ENCODE results near the gene FTCDNL1.
A peak's percentile ranks its signal among the peaks of the same experiment; 100 is the strongest.

Gene FTCDNL1

DNA sequence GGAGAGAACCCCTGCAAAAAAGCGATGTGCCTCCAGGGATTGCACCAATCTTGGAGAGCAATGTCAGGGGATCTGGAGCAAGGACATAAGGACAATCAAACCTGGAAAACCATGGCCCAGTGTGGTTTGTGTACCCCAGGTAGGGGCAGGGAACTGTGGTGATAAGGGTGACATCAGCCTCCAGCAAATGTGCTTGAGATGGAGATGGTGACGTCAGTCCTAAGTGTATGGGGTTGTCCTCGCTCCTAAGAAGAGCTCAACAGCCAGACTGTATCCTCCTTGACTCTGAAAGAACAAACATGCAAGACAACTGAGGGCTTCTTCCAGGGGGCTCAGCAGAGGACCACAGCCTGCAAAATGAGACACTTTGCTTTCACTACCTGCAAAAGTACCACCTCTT, 71.4 kb downstream of the FTCDNL1 start:
- DNase-seq = no peak

DNA sequence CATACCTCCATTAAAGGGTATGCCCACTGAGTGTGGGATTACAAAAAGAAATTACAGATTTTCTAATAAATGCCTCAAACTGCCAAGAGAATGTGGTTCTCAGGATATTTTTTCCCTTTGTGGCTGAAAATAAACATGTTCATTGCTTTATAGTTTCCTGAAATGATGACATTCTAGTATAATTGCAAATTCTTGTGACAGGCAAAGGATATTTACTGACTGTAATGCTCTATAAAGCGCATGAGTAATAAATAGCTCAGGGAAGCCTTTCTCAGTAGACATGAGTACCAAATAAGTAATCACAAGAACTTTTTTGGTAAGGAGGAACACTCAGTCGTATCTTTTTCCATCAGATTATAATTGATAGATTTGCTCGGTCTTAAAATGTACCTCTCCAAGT, 72.3 kb downstream of the FTCDNL1 start:
- DNase-seq = no peak

DNA sequence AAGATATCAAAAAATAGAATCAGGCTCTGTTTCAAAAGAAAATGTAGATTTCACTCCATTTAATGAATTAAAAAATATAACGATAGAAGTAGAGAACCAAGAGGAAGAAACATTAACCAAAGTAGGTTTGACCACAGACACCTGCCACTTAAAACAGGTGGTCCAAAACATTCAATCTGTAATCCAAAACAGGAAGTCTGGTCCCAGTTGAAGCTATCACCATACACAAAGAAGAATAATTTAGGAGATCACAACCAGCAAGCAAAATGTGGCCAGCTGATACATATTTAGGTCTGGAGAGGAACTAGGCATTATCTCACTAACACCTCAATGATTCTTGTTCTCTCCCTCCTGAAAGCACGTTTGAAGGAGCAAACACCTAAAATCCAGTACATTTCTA, 73.1 kb downstream of the FTCDNL1 start:
- no peak for DNase-seq

DNA sequence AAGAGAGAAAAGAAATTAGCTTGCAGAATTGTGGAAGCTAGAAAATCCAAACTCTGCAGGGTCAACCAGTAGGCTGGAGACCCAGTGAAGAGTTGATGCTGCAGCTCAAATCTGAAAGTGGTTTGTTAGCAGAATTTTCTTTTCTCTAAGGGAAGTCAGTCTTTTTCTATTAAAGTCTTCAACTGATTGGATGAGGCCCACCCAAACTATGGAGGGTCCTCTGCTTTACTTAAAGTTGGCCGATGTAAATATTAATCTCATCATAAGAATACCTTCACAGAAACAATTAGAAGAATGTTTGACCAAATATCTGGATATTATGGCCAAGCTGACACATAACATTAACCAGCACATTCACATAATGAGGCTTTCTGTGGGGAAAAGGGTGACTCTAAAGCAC, 73.7 kb downstream of the FTCDNL1 start:
- no peak for DNase-seq

DNA sequence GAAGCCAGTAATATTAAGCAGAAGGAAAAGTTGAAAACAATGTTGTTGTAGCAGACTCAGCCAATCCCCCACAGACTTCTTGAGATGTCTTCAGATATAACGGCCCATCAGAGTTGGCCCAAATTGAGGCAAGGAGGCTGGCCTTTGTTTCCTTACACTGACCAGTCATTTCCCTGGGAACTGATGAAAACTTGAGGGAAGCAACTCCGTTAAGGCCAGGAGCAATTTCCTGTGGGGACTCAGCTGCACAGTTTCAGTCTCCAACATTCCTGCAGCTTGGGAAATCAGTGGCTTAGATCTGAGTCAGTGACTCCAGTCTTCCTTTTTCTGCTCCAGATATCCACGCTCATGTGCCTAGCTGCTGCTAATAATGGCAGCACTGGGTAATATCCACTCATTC, 75.7 kb downstream of the FTCDNL1 start:
- DNase-seq = no peak

DNA sequence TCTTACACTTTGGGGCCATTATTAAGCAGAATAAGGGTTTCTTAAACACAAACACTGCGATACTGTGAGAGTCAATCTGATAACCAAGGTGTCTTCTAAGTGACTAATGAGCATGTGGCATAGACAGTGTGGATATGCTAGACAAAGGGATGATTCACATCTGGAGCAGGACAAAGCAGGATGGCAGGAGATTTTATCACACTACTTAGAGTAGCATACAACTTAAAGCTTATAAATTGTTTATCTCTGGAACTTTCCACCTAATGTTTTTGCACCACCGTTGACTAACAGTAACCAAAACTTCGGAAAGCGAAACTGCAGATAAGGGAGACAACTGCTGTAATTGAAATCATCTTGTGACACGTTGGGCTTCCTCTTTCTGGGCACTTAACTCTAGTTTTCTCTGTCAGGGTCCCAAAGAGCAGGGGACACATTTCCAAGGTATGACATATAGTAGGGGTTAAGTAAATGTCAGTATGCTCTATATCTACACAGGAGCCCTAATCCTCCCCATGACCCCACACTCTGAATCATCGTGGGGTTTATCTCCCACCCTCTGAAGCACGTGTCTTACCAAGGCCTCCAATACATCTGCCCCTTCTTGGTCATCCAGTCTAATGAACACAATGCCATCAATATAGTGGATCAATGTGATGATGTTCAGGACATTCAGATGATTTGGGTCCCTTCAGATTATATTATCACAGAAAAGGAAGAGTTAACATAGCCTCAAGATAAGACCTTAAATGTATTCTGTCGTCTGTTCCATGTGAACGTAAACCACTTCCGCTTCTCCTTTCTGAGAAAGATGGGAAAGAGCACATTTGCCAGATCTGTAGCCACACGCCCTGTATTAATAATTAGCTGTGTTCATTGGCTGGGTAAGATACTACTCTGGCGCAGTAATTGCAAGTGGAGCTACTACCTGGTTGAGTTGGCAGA, 78.7 kb downstream of the FTCDNL1 start:
- no peak for DNase-seq

DNA sequence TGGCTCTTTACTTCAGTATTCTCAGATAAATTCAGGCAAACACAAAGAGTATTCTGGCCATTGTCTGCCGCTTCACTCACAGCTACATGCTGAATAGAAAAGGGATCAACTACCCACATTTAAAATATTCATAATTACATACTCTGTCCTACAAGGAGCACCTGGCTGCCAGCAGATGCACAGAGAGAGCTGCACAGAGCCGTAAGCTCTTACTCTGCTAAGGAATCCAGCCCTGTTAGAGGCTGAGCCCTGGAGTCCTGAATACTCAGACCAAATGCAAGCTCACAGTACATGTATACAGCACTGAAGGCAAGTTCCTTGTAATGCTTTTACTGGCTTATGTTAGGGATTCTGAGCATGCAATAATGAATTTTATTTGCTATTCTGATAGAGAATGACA, 80.3 kb downstream of the FTCDNL1 start:
- no peak for DNase-seq

DNA sequence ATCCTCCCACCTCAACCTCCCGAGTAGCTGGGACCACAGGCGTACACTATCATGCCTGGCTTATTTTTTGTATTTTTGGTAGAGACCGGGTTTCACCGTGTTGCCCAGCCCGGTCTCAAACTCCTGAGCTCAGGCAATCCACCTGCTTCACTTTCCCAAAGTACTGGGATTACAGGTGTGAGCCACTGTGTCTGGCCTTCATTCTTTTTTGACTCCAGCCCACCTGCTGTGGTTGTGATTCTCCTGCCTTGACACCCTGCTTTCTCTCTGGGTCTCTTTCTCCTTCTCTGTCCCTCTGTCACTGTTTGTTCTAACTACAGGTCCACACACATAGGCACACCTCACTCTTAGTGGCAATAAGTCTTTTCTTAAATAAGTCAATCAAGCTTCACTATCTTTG, 85.3 kb downstream of the FTCDNL1 start:
- DNase-seq = no peak

DNA sequence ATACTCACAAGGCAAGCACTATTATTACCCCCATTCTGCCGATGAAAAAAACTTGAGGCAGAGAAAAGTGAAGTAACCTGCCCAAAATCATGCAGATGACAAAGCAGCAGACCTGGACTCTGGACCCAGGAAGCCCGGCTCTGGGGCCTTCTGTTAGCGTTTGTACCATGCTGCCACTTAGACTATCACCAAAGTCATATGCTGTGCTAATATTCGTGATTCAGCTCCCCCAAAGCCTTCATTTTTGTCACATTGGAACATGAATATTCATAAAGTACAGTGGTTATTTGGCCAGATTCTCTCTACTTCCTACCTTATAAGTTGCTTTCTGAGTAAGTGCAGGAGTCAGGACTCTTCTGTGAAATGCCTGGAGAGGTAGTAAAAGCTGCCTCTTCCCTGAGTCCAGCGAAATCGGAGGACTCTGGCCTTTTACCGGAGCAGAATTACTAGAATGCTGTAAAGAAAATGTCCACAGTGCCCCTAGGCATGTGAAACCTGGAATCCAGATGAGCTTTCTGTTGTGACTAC, 86.7 kb downstream of the FTCDNL1 start:
- DNase-seq = no peak

DNA sequence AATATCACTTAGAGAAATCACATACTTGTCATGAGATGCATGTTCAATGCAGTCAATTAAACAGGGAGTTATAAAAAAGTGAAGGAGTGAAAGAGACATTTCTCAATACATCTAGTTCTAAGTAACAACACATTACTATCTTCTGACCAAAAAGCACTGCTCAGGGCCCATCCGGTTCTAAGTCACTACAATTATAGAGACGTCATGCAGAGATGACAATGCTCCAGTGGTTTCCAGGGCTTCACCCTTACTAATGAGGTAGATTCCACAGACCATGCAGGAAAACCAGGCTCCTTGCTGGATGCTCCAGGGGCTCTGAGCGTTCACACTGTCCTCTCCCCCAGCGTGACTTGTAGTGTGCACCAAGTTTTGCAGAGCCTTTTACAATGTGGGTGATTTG, 88.0 kb downstream of the FTCDNL1 start:
- no peak for DNase-seq

DNA sequence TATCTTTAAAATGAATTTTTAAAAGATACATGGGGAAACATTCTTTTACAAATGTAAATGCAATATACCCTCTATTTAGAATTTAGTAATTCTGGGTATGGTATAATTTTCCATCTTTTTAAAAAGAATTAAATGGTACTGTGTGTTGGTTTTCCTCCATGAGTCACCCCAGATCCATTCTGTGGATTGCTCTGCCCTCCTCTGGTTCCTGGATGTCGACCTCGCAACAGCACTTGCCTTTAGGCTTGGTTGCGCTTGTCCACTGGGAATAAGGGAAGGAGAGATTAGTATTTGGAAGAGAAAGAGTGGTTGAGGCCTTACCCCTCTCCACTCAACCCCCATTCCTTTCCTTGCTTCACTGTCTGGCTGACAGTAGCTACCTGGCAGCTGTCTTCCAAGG, 90.4 kb downstream of the FTCDNL1 start:
- DNase-seq = no peak

DNA sequence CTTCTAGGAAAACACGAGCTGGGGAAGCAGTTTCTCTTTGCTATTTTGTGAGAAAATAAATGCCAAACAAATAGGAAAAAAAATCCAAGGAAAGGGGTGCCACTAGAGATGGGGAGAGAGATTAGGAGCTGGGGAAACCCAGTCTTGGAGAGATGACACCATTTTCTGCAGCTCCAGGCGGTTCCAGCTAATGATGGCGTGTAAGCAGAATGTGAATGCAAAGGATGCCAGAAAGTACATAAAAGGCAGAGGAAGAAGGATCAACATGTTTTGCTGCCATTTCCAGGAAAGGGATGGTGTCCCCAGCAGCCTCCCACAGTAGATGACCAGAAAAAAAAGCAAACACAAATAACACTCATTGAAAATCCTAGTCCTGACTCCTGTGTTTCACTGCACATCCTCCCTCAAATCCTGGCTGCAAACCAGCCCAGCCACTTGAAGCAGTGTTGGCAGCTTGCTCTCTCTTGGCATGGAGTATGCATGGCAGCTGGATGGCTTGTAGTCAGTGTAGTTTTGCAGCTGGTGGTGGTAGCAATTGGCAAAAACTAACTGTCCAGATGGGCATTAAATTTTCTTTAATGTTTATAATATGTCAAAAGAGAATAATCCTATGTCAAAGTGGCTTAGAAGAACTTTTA, 93.6 kb downstream of the FTCDNL1 start:
- DNase-seq = no peak

DNA sequence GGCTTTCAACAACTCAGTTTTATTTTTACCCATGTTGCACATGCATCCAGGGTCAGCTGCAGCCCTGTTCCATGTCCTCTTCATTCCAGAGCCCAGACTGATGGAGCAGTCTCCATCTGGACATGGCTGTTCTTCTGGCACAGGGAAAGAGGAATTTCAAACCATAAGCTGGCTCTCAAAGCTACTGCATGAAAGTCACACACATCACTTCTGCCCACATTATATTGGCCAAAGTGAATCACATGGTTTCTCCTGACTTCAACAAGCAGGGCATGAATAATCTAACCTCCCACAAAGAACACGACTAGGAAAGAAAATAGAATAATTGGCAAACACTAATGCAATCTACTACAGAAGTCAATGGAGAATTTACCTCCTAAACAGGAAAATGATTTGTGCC, 94.2 kb downstream of the FTCDNL1 start:
- no peak for DNase-seq

DNA sequence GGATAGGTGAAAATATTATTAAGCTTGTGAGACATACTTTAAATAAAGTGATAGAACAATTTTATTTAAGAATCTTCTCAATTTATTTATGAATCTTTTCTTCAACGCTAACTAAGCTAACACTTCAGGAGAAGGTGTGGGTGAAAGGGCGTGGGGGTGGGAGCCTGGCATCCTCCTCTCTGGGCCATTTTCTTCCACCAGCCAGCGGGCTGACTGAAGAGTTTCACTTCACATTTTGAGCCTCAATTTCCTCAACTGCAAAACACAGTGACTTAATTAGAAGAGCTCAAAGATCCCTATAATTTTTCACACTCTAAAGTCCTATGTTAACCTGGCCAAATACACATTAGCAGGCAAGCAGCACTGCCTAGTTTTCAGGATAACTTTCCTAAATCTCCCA, 94.8 kb downstream of the FTCDNL1 start:
- no peak for DNase-seq

DNA sequence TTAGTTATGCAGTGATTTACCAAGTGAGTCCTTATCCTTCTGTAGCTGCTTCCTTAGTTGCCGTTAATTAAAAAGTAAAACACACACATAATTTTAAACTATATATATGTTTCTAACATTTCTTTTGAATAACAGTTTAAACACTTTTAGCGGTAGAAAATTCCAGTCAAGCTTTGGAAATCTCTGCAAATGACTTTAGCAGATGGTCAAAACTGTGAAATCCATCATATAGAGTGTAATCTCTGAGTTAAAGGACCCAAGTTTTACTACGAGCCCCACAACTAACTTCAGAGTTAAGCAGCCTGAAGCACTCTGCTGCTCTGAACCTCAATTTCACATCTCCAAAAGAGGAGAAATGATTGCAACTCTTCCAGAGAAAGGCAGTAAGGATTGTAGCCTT, 96.2 kb downstream of the FTCDNL1 start:
- no peak for DNase-seq

DNA sequence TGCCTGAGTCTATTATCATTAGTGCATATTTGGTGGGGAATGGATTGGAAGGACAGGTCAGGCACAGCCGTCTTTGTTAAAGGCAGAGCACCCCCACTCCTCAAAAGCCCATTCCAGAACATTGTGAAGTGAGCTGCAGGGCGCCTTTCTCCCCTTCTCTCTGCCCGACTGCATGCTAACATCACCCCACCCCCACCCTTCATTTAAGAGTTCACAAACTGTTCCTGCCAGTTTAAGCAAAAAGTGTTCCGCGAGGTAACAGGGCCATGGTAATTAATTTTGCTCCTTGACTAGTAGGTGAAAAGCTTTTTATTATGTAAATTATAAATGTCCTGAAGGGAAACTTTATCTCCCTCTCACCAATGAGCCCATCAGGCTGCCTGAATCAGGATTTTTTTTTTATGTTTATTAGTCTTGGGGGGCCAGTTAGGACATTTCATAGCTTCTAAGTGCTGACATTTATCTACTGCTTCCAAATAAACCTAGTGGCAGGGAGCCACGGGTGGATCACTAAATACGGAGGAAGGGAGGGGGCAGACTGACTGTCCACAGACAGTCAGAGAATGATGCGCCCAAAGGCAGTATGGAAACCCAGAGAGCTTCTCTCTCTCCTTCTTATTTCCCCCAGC, 99.4 kb downstream of the FTCDNL1 start:
- DNase-seq = no peak

DNA sequence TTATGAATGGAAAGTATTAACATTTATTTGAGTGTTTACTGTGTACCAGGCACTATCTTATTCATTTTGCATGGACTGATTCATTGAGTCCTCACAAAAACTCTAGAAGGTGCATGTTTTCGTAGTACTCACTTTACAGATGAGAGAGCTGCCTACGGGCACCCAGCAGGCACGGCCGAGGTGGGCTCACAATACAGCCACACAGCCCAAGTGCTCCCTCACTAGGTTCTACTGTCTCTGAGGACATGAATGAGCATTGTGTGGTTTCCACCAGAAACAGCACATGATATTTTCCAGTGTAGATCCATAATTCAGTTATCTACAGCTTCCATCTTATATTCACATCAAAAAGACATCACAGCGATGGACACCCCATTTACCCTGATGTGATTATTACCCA, 101.4 kb downstream of the FTCDNL1 start:
- DNase-seq = no peak

DNA sequence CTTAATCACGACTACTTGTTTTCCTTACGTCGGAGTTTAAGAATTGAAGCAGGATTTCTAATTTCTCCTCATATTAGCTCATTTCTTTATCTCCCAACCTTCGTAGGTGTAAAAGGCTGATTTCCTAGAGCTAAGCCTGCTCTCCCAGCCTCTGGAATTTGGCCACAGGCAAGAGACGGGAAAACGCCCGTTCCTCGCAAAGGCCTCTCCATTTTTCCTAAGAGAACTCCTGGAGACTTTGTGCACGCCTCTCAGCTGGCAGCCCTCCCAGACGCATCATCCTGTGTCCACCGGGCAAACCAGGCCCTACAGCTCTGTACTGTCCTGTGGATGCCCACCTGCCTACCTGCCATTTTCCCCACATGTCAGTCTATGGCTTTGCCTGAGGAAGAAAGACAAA, 106.3 kb downstream of the FTCDNL1 start:
- DNase-seq = no peak

DNA sequence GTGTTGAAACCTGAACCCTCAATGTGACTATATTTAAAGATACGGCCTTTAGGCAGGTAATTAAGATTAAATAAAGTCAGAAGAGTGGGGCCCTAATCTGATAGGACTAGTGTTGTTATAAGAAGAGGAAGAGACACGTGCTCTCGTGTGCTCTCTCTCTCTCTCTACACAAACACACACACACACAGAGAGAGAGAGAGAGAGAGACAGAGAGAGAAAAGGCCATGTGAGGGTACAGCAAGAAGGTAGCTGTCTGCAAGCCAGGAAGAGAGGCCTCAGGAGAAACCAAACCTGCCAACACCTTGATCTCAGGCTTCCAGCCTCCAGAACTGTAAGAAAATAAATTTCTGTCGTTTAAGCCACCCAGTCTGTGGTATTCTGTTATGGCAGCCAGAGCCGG, 106.7 kb downstream of the FTCDNL1 start:
- DNase-seq = no peak

DNA sequence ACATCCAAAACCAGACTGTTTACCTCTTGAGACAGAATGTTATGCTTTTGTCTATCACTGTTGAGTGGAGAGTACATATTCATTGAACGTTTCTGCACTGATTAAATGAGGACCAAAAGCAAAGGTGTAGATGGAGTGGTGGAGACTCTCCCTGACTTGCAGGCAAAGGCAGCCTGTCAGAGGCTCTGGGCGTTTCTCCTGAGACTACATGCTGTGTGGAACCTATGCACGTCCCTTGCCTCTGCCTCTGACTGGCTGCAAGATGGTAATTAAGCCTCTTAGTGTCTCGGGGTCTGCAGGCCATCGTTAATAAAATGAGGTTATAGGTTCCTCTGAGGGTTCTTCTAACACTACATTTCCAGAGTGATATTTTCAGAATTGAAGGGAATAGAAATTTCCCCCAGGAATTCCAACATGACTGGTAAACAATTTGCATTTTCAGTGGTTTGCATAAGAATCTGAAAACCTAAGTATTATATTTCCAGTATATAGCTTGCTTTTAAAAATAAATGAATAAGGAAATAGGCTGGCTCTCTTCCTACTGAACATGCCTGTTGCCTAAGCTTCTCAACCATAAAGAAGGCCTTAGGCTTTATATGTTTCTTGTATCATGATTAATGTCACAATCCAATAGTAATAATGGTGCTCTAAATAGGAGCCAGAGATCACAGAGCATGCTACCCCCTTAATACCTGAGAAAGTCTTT, 107.4 kb downstream of the FTCDNL1 start:
- no peak for DNase-seq

DNA sequence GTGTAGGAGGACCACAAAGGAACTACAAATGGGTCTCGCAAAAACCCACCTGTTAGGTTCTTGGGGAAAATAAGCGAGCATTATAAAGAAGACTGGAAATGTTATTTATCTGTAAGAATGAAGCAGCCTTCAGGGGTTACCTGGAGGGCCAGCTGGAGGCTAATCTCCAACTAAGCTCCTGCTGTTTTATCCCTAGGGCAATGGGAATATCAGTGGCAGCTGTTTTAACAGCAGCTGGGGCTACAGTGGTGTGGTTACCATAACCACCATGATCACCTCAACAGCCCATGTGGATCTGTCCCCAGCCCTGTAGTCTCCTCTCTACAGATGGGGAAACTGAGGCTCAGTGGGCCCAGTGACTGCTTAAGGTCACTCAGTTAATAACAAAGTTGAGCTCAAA, 108.1 kb downstream of the FTCDNL1 start:
- DNase-seq = no peak

DNA sequence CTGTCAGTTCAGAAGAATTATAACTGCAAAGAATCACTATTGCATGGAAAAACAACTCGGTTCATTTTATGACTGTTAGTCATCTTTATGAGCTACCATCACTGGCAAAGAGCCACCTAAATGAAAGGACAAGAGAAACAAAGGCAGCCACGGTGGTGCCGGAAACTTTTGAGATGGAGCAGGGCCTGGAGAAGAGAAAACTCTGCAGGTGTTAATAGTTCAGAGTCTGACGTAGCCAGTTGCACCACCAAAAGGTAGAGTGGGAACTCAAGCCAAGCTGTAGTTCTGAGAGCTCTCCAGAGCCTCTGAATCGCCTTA, 110.9 kb downstream of the FTCDNL1 start:
- no peak for DNase-seq

DNA sequence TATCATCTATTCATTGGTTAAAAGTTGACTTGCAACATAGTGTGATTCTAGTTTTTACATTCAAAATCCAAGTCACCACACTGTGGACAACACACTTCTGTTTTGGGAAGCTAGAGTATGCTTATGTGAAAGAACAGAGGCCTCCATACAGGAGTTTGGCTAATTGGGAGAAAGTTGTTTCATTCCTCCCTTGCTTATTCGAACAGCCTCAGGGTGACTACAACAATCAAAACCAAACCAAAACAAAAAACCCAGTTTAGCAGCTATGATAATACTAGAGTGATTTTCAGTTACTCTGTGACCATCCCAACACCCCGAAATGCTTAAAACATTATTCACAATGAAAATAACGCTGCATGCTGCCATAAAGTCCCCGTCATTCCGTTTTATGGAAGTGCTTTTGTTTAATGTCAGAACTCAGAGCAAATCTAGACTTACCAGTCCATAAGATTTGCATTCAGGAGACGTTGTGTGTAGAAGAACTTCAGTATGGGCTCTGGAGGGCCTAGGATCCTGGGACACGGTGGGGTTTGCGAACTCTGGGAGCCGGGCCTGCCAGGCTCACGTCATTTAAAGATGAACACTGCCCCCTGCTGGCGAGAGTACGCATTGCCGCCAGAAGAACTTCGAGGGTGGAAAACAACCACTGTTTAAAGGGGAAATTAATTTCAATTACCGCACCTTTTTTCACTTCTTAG, 111.4 kb downstream of the FTCDNL1 start:
- peak; percentile 63 for DNase-seq
